ENCODE results near the gene UBQLNL. TPM values are rescaled to one million over a fixed set of nuclear protein-coding genes. Genes with fewer than 3 reads are reported as not detected.

UBQLNL gene
- total RNA-seq, 2 experiments from 2014 or later = 0.19 to 0.55 TPM

GRCh38 chr11:5489576-5490357 lies 26.7 kb downstream of the UBQLNL start:
- peaks cover 11% of the 10 kb centered on the region for H3K27me3 Mint-ChIP-seq
- no peak for DNase-seq
- CTCF ChIA-PET = no interaction called here

GRCh38 chr11:5488798-5489399 lies 27.6 kb downstream of the UBQLNL start:
- Mint-ChIP-seq H3K4me1 (no peaks in the 10 kb centered on the region), H3K36me3 (no peaks in the 10 kb centered on the region), H3K27me3 (peaks cover 11% of the 10 kb centered on the region), H3K27ac (no peak overlapping the region), H3K9me3 (ENCODE audit: low read depth) (no peaks in the 10 kb centered on the region), H3K4me3 (no peak overlapping the region)
- DNase-seq = no peak
- CTCF ChIA-PET = no interaction called here
- no peak for ATAC-seq

More at GRCh38 chr11:5489576-5490357, 26.7 kb downstream of the UBQLNL start:
- no peaks in the 10 kb centered on the region for H3K9me3 Mint-ChIP-seq (ENCODE audit: low read depth)
- no peaks in the 10 kb centered on the region for H3K4me1 Mint-ChIP-seq
- H3K36me3 Mint-ChIP-seq = no peaks in the 10 kb centered on the region
- H3K4me3 Mint-ChIP-seq = no peak overlapping the region
- ATAC-seq = no peak
- no peak overlapping the region for H3K27ac Mint-ChIP-seq

- ATAC-seq (no peak), DNase-seq (no peak)
- Mint-ChIP-seq H3K36me3 (no peaks in the 10 kb centered on the region), H3K4me1 (no peaks in the 10 kb centered on the region), H3K4me3 (no peak within 1 kb of the TSS), H3K27ac (no peak within 1 kb of the TSS), H3K27me3 (peaks cover 11% of the 10 kb centered on the region), H3K9me3 (ENCODE audit: low read depth) (no peaks in the 10 kb centered on the region)
- CTCF ChIA-PET = no interaction called here
Observed at GRCh38 chr11:5488385-5488784, 28.1 kb downstream of the UBQLNL start, which contains the start of gene OR52D1. Gene OR52D1, plus strand, starts transcription at chr11:5488685. Its CDS starts 22 bp downstream, at chr11:5488707.

- no peak overlapping the region for H3K27ac Mint-ChIP-seq
- H3K36me3 Mint-ChIP-seq = no peaks in the 10 kb centered on the region
- DNase-seq (no peak), ATAC-seq (no peak)
- H3K27me3 Mint-ChIP-seq = peaks cover 5% of the 10 kb centered on the region
- no peak overlapping the region for H3K4me3 Mint-ChIP-seq
- CTCF ChIA-PET = interaction anchor here (2.2 kb wide), 1 partner anchor 11 kb away, joined by 7 read pairs; no protein-coding TSS in a partner anchor
- H3K9me3 Mint-ChIP-seq (ENCODE audit: low read depth) = no peaks in the 10 kb centered on the region
- H3K4me1 Mint-ChIP-seq = no peaks in the 10 kb centered on the region
Observed at GRCh38 chr11:5486421-5486820, 30.1 kb downstream of the UBQLNL start.

- Mint-ChIP-seq H3K27me3 (peaks cover 5% of the 10 kb centered on the region), H3K4me1 (no peaks in the 10 kb centered on the region), H3K4me3 (no peak overlapping the region), H3K9me3 (ENCODE audit: low read depth) (no peaks in the 10 kb centered on the region), H3K27ac (no peak overlapping the region), H3K36me3 (no peaks in the 10 kb centered on the region)
- no peak for ATAC-seq
- CTCF ChIA-PET = interaction anchor here (2.2 kb wide), 1 partner anchor 10 kb away, joined by 7 read pairs; no protein-coding TSS in a partner anchor
- DNase-seq = no peak
Observed at GRCh38 chr11:5486003-5486402, 30.5 kb downstream of the UBQLNL start.

GRCh38 chr11:5476186-5476819 lies 40.2 kb downstream of the UBQLNL start:
- DNase-seq (peak; percentile 51), ATAC-seq (peak; percentile 74)
- Mint-ChIP-seq H3K4me3 (no peak overlapping the region), H3K4me1 (no peaks in the 10 kb centered on the region), H3K36me3 (no peaks in the 10 kb centered on the region), H3K27me3 (peaks cover 14% of the 10 kb centered on the region), H3K27ac (no peak overlapping the region), H3K9me3 (ENCODE audit: low read depth) (no peaks in the 10 kb centered on the region)
- CTCF ChIA-PET = interaction anchor here (0.6 to 2.1 kb wide), 7 partner anchors 9 to 415 kb away, joined by 3 to 7 read pairs (median 3); no protein-coding TSS in a partner anchor

GRCh38 chr11:5473921-5474320 lies 42.6 kb downstream of the UBQLNL start:
- H3K4me1 Mint-ChIP-seq = no peaks in the 10 kb centered on the region
- no peak overlapping the region for H3K4me3 Mint-ChIP-seq
- H3K27me3 Mint-ChIP-seq = peaks cover 14% of the 10 kb centered on the region
- no peaks in the 10 kb centered on the region for H3K36me3 Mint-ChIP-seq
- no peak overlapping the region for H3K27ac Mint-ChIP-seq
- H3K9me3 Mint-ChIP-seq (ENCODE audit: low read depth) = no peaks in the 10 kb centered on the region
- CTCF ChIA-PET = no interaction called here
- DNase-seq = no peak
- ATAC-seq = no peak

- no peaks in the 10 kb centered on the region for H3K4me1 Mint-ChIP-seq
- no peak overlapping the region for H3K27ac Mint-ChIP-seq
- no peaks in the 10 kb centered on the region for H3K27me3 Mint-ChIP-seq
- H3K9me3 Mint-ChIP-seq (ENCODE audit: low read depth) = no peaks in the 10 kb centered on the region
- CTCF ChIA-PET = interaction anchor here (1.1 kb wide), 1 partner anchor 9 kb away, joined by 4 read pairs; no protein-coding TSS in a partner anchor
- DNase-seq (no peak), ATAC-seq (no peak)
- no peak overlapping the region for H3K4me3 Mint-ChIP-seq
- no peaks in the 10 kb centered on the region for H3K36me3 Mint-ChIP-seq
Observed at GRCh38 chr11:5467527-5467926, 49.0 kb downstream of the UBQLNL start.

Other genes with a start within 250 kb of the UBQLNL start
- gene HBE1, start 246.8 kb downstream of the UBQLNL start, total RNA-seq = not detected
- not detected for gene OR51B4, start 214.8 kb downstream of the UBQLNL start, total RNA-seq
- not detected for gene OR51B2, start 192.4 kb downstream of the UBQLNL start, total RNA-seq
- under 1 TPM in 1 of 2 experiments, not detected in 1; 0.47 TPM for gene OR51B5, start 173.2 kb downstream of the UBQLNL start, total RNA-seq
- not detected for gene OR51B6, start 165.2 kb downstream of the UBQLNL start, total RNA-seq
- gene OR51M1, start 132.9 kb downstream of the UBQLNL start, total RNA-seq = not detected
- gene OR51Q1, start 94.6 kb downstream of the UBQLNL start, total RNA-seq = not detected
- not detected for gene OR51I1, start 75.2 kb downstream of the UBQLNL start, total RNA-seq
- not detected for gene OR51I2, start 67.4 kb downstream of the UBQLNL start, total RNA-seq
- gene OR52D1, start 28.0 kb downstream of the UBQLNL start, total RNA-seq = not detected
- gene UBQLN3, start 6.7 kb downstream of the UBQLNL start, total RNA-seq = under 1 TPM in 1 of 2 experiments, not detected in 1; 0.12 TPM
- not detected for gene OR52H1, start 31.8 kb upstream of the UBQLNL start, total RNA-seq
- not detected for gene OR52B6, start 64.2 kb upstream of the UBQLNL start, total RNA-seq
- 1 to 10 TPM in 1 of 2 experiments, under 1 TPM in 1; 0.37 to 1.5 TPM for gene TRIM6, start 79.9 kb upstream of the UBQLNL start, total RNA-seq
- 10 to 100 TPM; 13.1 to 16.1 TPM for gene TRIM34, start 108.3 kb upstream of the UBQLNL start, total RNA-seq
- gene TRIM5, start 168.4 kb upstream of the UBQLNL start, total RNA-seq = 10 to 100 TPM; 25.0 to 35.4 TPM
- 100 to 1,000 TPM; 139 to 238 TPM for gene TRIM22, start 173.1 kb upstream of the UBQLNL start, total RNA-seq
- gene OR56B1, start 219.7 kb upstream of the UBQLNL start, total RNA-seq = under 1 TPM; 0.28 to 0.41 TPM
- under 1 TPM; 0.23 to 0.67 TPM for gene OR52N4, start 237.5 kb upstream of the UBQLNL start, total RNA-seq

Measured in activated CD8-positive, alpha-beta memory T cell treated with anti-CD3 and anti-CD28 coated beads, Interleukin-2, amount 10 ng/mL, durations not matched to agents 7 days and 5 days (primary cell).